Endothelial cell of umbilical vein (primary cell): ENCODE measurements around the gene DZIP3. TPM values are rescaled to one million over a fixed set of nuclear protein-coding genes. Genes with fewer than 3 reads are reported as not detected.

Experiments
- BruUV-seq: library from RNA; stranded (reverse); fragments of 400-500 nt; replicated peaks from 2 replicates; lab custom pipeline; 2021; lab: Mats Ljungman, UMichigan
- CTCF ChIA-PET: fragments of 300-600, 350-600 bp; sonication (Branson Sonifier 250); formaldehyde crosslinking; loops from one replicate; lab custom pipeline; 2021; ENCODE audit warnings: antibody characterized with exemption, inconsistent platforms; lab: Charles Lee
- POLR2A ChIA-PET: fragments of 300-600, 350-600 bp; sonication (Branson Sonifier 250); formaldehyde crosslinking; loops from one replicate; lab custom pipeline; 2021; ENCODE audit warnings: antibody characterized with exemption, inconsistent platforms; lab: Charles Lee
- DNase-seq: peaks from one replicate; pipeline ENCODE4 v3.0.0-alpha.2; 2011; ENCODE audit warnings: low read depth, low spot score
- FAIRE-seq: peaks from 2 replicates; lab custom pipeline; 2011; peaks lifted over from hg19 to GRCh38; lab: Jason Lieb, UNC
- H2AFZ ChIP-seq: 2 replicates; pipeline ENCODE4 v1.6.0; 2012; ENCODE audit warnings: low read depth, low read length, control low read depth, inconsistent platforms
- H3K27ac ChIP-seq: 2 replicates; pipeline ENCODE4 v1.5.1; 2011; ENCODE audit warnings: low read depth, mild to moderate bottlenecking, control low read depth, low read length, moderate library complexity; ENCODE audit not compliant: insufficient read depth
- H3K27me3 ChIP-seq, 2 experiments: 2 replicates each; pipeline versions ENCODE4 v1.6.0 to v1.6.1; 2011; ENCODE audit warnings: low read length in 2 of 2, mixed read lengths in 1 of 2; ENCODE audit not compliant: control insufficient read depth in 2 of 2, insufficient read depth in 2 of 2
- H3K36me3 ChIP-seq, 2 experiments: 2 replicates in 1 of 2; 3 replicates in 1 of 2; pipeline ENCODE4 v1.5.1; 2011; ENCODE audit warnings: low read length in 2 of 2, mild to moderate bottlenecking in 1 of 2, moderate library complexity in 1 of 2; ENCODE audit not compliant: control insufficient read depth in 2 of 2, insufficient read depth in 2 of 2; ENCODE audit errors: extremely low read depth in 1 of 2
- H3K4me1 ChIP-seq: 3 replicates; pipeline ENCODE4 v1.5.1; 2011; ENCODE audit warnings: mild to moderate bottlenecking, low read length; ENCODE audit not compliant: control insufficient read depth, insufficient read depth; ENCODE audit errors: extremely low read depth
- H3K4me2 ChIP-seq: 2 replicates; pipeline ENCODE4 v1.6.1; 2011; ENCODE audit warnings: low read length, control low read depth, mixed read lengths; ENCODE audit not compliant: insufficient read depth
- H3K4me3 ChIP-seq, 3 experiments: fragments of 200-600 bp in 1 of 3; sonication (generic), shearing (Covaris generic) in 1 of 3; replicated peaks in 1 of 3; 2 replicates each; pipeline ENCODE4 v1.5.1; 2011 to 2016; ENCODE audit warnings: control low read depth in 3 of 3, low read length in 3 of 3, mild to moderate bottlenecking in 2 of 3, inconsistent platforms in 1 of 3, low read depth in 1 of 3, moderate library complexity in 1 of 3; ENCODE audit not compliant: insufficient read depth in 1 of 3
- H3K79me2 ChIP-seq: 2 replicates; pipeline ENCODE4 v1.6.0; 2012; ENCODE audit warnings: low read length, inconsistent platforms; ENCODE audit not compliant: control insufficient read depth, insufficient read depth
- H3K9ac ChIP-seq: replicated peaks from 2 replicates; pipeline ENCODE3; 2011; ENCODE audit warnings: low read length, control low read depth; ENCODE audit not compliant: insufficient read depth; ENCODE audit errors: extremely low read depth
- H3K9me1 ChIP-seq: replicated peaks from 3 replicates; pipeline ENCODE4 v1.6.0; 2011; ENCODE audit warnings: mild to moderate bottlenecking, low read length; ENCODE audit not compliant: control insufficient read depth, insufficient read depth; ENCODE audit errors: extremely low read depth
- H3K9me3 ChIP-seq: replicated peaks from 2 replicates; pipeline ENCODE4 v1.5.1; 2012; ENCODE audit warnings: low read length, inconsistent platforms; ENCODE audit not compliant: control insufficient read depth, insufficient read depth
- H4K20me1 ChIP-seq: replicated peaks from 2 replicates; pipeline ENCODE3; 2011; ENCODE audit warnings: mild to moderate bottlenecking, low read length; ENCODE audit not compliant: control insufficient read depth, insufficient read depth; ENCODE audit errors: extremely low read depth
- FOS ChIP-seq: IDR thresholded peaks from 2 replicates; pipeline ENCODE4 v1.6.1; 2011; ENCODE audit warnings: mild to moderate bottlenecking, low read length, moderate library complexity, borderline replicate concordance; ENCODE audit not compliant: insufficient read depth
- GATA2 ChIP-seq: IDR thresholded peaks from 2 replicates; pipeline ENCODE4 v1.7.0; 2011; ENCODE audit warnings: low read depth, mild to moderate bottlenecking, moderate library complexity, mixed read lengths, low read length; ENCODE audit not compliant: insufficient read length, insufficient read depth
- JUN ChIP-seq: IDR thresholded peaks from 2 replicates; pipeline ENCODE4 v1.6.1; 2011; ENCODE audit warnings: borderline replicate concordance, low read depth; ENCODE audit not compliant: insufficient read length, insufficient read depth
- dilution Hi-C: fragments of 300-500 bp; cut with MboI; formaldehyde crosslinking; loops from one replicate; pipeline ENCODE4 v1.15.0; 2019; ENCODE audit warnings: low sequenced_read_pairs; ENCODE audit not compliant: extremely low pct_ligation_motif_present
- intact Hi-C: fragments of 100-400 bp; cut with micrococcal nuclease; formaldehyde crosslinking; loops from one replicate; pipeline ENCODE4 v1.10.0; 2022
- polyA plus RNA-seq, 4 experiments: library from polyadenylated mRNA; depleted of rRNA in 3 of 4; stranded (reverse) in 3 of 4; unstranded in 1 of 4; fragments of >200 nt; gene quantifications; 2 replicates each; pipeline versions ENCODE4 v1.2.1 to v1.2.3, GENCODE V29; 2011 to 2012; ENCODE audit warnings: missing spikeins in 1 of 4
- total RNA-seq: library from RNA; stranded (reverse); gene quantifications from 2 replicates; pipeline ENCODE4 v1.2.3, GENCODE V29; 2021
- TF ChIP-seq, protein P1 (sequence below): IDR thresholded peaks from 2 replicates; pipeline ENCODE4 v1.6.1; 2011; ENCODE audit not compliant: insufficient read depth, insufficient read length

DZIP3 gene
- total and polyA plus RNA-seq, 2 donors (not counting 3 experiments of a cell fraction or from before 2014, with no cell fraction given): 1.9 to 6.5 TPM

DNA sequence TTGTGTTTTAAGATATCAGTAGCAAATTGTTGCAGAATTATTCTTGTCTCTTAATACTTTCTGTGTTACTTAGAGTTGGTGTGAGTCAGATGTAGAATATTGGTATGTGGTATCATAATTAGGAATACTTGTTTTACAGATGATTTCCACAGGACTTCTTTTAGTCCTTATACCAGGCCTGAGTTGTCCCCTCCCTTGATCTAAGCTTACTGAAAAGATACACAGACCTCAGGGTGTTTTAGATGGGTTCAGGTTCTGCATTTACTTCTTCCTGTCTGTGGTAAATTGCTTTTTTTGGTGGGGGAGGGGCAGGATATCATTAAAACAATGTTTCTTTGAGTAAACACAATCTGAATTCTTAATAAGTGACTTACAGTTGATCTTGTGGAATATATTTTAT lies 14.2 kb downstream of the DZIP3 start:
- BruUV-seq: no TSS peak
- Histone ChIP-seq H3K4me1 (peaks cover 10% of the 10 kb centered on the region), H3K79me2 (no peaks in the 10 kb centered on the region), H3K27me3 (no peaks in the 10 kb centered on the region), H3K36me3 (no peaks in the 10 kb centered on the region), H3K4me2 (peak overlapping the region; percentile 51), H3K27ac (no peak overlapping the region), H3K9ac (no peak overlapping the region), H2AFZ (peak overlapping the region; percentile 76), H3K4me3 (no peak overlapping the region), H3K9me3 (no peaks in the 10 kb centered on the region), H3K9me1 (no peaks in the 10 kb centered on the region), H4K20me1 (no peaks in the 10 kb centered on the region)
- dilution Hi-C loops (no loop called here), intact Hi-C loops (no loop called here)
- no peak for TF ChIP-seq FOS
- DNase-seq (no peak), FAIRE-seq (peak; percentile 74)
- ChIA-PET CTCF (interaction anchor here (2.3 kb wide), 1 partner anchor 14 kb away, joined by 5 read pairs; no protein-coding TSS in a partner anchor), POLR2A (no interaction called here)

DNA sequence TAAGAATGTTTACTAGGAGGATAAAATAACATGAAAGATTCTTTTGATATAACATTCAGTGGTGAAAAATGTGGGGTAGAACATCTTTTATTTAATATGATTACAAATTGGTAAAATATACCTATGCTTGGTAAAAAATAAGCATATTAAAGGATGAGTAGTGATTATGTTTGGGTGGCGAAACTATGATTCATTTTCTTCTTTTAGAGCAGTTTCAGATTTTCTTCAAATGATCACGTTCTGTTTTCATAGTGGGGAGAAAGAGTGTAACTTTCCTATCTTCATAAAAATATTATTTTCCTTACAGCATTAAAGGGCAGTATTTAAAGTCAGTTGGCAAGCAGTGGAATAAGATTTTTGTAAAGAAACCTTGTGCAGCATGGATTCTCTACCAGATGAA lies 15.5 kb downstream of the DZIP3 start:
- H3K27me3 ChIP-seq: no peaks in the 10 kb centered on the region
- H3K79me2 ChIP-seq: no peaks in the 10 kb centered on the region
- dilution Hi-C loops: no loop called here
- no peak overlapping the region for H2AFZ ChIP-seq
- FAIRE-seq (no peak), DNase-seq (no peak)
- H4K20me1 ChIP-seq: no peaks in the 10 kb centered on the region
- TF ChIP-seq JUN: no peak
- TF ChIP-seq, protein P1, sequence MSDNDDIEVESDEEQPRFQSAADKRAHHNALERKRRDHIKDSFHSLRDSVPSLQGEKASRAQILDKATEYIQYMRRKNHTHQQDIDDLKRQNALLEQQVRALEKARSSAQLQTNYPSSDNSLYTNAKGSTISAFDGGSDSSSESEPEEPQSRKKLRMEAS: no peak
- no peak for TF ChIP-seq GATA2
- ChIA-PET POLR2A (no interaction called here), CTCF (no interaction called here)
- H3K4me3 ChIP-seq: no peak overlapping the region
- no peak overlapping the region for H3K27ac ChIP-seq
- H3K9ac ChIP-seq: no peak overlapping the region
- H3K36me3 ChIP-seq: no peaks in the 10 kb centered on the region
- intact Hi-C loops: no loop called here
- H3K9me1 ChIP-seq: no peaks in the 10 kb centered on the region
- BruUV-seq: no TSS peak
- H3K9me3 ChIP-seq: no peaks in the 10 kb centered on the region
- no peak overlapping the region for H3K4me2 ChIP-seq
- H3K4me1 ChIP-seq: peaks cover 10% of the 10 kb centered on the region
